HG02798 (cell line): ENCODE measurements around the gene SLC25A45.
A peak's percentile ranks its signal among the peaks of the same experiment; 100 is the strongest.
"Not testable (repeated sequence)": the region's sequence is repeated elsewhere in the genome, so short reads cannot be mapped to it uniquely, and the experiment has no call there.

Experiments used
- ATAC-seq: cut with Tn5 transposase; IDR thresholded peaks from one replicate; pipeline ENCODE4 v1.9.1; 2021; ENCODE audit warnings: mild to moderate bottlenecking; ENCODE audit not compliant: unreplicated experiment, poor library complexity

Gene SLC25A45

GRCh38 chr11:65421794-65422632, 39.6 kb upstream of the SLC25A45 start:
- peak; percentile 41 for ATAC-seq

DNA sequence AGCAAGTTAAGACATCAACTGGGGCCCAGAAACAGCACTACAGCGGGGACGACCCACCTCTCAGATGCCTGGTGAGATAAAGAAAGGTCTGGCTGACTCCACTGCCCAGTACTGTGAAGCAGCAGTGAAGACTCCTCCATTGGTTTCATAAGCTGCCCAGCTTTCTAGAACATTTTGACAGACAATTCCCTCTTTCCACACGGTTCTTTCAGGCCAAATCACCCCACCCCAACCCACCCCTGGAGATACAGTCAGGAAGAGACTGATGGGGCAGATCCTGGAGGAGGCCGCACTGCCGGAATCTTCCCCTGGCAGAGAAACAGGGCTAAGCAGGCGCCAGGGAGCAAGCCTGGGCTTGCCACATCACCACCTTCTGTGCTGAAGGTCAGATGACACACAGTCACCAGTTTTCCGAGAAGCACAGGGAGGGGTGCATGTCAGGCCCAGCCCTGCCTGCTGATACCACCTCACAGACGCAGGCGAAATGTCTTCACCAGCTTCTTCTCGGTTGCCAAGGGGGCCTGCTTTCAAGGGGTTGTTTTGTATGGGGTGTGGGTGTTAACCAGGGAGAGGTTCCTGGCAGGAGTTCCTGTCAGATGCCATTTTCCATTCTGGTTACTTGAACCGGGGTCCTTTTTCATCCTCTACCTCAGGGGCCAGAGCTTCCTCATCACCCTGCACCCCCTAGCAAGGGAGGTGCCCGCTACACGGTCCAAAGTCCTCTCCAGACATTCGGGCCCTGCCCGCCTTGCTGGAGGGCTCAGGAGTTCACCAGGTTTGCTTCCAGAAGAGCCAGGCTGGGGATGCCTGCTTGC, 38.7 kb upstream of the SLC25A45 start:
- no peak for ATAC-seq

DNA sequence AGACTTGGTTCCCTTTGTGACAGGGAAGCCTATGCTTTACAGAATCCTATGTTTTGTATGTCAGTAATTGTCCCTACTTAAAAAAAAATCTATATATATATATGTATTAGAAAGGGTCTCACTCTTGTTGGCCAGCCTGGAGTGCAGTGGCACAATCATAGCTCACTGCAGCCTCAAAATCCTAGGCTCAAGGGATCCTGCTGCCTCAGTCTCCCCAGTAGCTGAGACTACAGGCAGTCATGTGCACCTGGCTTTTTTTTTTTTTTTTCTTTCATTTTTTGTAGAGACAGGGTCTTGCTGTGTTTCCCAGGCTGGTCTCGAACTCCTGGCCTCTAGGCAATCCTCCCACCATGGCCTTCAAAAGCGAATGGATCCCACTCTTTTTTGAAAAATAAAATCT, 38.1 kb upstream of the SLC25A45 start:
- ATAC-seq, result no peak

DNA sequence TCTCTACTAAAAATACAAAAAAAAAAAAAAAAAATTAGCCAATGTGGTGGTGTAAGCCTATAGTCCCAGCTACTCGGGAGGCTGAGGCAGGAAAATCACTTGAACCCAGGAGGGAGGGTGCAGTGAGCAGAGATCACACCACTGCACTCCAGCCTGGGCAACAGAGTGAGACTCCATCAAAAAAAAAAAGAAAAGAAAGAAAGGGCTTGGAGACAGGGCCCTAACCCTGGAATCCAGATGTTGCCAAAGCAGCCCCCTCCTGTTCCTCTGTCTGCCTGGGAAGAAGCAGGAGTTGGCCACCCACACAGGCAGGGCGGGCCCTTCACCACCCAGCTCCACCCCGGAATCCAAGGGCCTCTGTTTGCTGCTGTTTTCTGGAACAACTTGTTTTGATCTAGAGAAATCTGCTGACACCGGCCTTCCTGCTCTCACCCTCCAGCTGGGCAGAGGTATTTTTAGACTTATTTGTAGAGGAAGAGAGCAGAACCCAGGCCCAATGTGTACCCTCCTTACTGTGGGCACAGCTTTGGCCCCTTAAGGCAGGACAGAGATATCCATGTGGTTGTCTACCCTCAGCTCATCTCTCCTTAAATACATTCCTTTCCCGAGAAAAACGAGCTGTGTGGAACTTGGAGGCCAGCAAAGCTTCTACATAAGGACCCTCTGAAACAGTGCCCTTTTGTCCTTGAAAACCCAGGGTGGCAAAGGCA, 37.5 kb upstream of the SLC25A45 start:
- no peak for ATAC-seq

DNA sequence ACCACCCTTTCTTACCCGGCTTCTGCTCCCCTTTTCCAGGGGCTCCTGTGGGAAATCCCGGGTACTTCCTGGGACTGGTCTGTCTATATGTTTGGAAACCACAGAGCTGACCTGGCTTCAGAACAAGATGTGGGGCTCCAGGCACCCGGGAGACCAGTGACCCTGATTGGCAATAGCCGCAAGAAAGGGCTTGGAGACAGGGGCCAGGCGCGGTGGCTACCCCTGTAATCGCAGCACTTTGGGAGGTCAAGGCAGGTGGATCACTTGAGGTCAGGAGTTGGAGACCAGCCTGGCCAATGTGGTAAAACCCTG, 37.0 kb upstream of the SLC25A45 start:
- no peak for ATAC-seq

GRCh38 chr11:65418681-65419459, 36.4 kb upstream of the SLC25A45 start:
- ATAC-seq, result peak; percentile 33

- ATAC-seq, result no peak
These were observed 35.9 kb upstream of the SLC25A45 start for GRCh38 chr11:65418431-65418680.

GRCh38 chr11:65417702-65418430, 35.4 kb upstream of the SLC25A45 start:
- ATAC-seq, result no peak

DNA sequence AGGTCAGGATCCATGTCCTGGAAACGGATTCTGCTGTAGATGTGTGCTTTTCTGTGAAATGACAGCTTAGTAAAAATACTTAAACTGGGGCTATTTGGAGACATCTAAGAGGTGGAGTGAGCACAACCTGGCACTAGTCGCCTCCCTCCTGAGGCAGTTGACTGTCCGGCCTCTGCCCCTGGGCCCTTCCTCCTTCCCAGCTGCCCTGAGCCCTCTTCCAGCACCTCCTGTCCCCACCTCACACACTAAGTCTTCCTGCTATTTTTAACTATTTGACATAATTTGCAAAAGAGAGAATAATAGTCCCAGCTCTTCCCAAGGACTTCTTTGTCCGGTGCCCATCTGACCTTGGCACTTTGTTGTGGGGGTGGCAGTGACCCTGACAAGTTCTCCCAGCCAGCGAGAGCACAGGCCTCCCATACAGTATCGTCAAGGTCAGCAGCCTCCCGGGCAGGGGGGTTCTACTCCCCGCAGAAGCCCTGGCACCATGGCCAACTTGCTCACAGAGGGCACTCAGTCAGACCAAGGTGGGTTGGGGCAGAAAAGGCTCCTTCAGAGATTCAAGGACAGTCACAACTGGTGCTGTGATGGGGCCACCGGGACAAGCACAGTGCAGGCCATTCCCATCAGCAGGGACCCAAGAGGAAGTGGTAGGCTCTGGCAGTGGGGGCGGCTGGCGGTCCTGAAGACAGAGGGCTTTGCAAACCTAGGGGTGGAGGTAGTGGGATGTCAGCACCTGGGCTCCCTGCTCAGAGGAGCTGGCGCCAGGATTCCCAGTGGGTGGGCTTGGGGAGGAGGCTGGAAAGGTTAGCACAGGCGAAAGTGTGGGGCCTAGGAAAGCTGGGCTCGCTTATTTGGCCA, 34.6 kb upstream of the SLC25A45 start:
- no peak for ATAC-seq

DNA sequence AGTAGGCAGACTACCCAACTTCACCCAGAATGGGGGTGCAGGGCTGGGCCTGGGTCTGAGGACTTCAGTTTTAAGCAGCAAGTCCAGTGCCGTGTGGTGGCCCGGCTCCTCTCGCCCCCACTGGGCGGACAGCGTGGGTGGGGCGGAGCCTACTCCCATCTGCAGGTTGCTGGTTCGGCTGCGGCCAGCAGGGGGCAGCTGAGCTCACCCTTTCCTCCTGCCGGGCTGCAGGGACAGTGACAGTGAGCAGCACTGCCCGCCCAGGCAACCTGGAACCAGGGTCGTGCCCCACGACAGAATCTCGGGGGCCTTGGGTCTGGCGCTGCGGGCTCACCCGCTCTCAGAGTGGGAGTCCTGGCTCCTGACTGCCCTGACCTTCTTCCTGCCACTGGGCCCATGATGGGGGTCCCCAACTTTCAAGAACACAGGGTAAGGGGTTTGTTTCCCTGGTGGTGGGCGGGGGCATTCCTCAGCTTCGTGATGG, 33.9 kb upstream of the SLC25A45 start:
- ATAC-seq, result peak; percentile 38

GRCh38 chr11:65415499-65416340, 33.3 kb upstream of the SLC25A45 start:
- no peak for ATAC-seq

GRCh38 chr11:65414776-65415498, 32.5 kb upstream of the SLC25A45 start:
- ATAC-seq, result no peak

GRCh38 chr11:65413077-65413664, 30.7 kb upstream of the SLC25A45 start:
- not testable (repeated sequence) for ATAC-seq

DNA sequence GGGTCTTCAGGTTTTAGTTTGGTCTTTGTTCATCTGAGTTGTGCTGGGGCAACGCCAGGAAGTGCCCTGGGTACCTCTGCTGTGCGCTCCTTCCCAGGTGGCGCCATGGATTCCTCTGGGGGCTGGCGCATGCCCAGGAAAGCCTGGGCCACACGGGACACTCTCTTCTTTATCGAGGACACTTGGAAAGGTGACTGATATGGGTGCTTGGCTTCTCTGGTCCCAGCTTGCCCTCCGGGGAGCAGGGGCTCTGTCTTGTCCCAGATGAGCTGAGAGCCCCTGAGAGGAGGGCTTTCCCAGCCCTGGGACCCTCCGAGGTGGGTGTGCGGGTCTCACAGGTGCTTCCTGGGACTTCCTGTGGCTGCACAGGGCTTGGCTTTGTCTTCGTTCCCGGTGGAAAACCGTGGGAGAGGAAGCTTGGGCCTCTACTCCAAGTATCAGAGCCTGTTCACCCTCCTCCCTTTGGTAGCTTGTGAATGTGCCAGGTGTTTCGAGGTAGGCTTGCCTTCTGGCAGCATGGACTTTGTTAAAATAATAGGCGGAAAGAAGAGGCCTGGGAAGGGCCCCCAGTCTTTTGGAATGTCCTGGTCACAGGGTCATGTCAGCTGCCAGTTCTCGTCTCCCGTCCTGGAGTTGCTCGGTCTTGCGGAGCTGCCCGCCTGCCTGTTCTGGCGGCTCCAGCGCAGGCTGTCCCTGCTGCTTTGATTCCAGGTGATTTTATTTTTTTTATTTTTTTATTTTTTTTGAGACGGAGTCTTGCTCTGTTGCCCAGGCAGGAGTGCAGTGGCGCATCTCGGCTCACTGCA, 30.0 kb upstream of the SLC25A45 start:
- ATAC-seq, result no peak

GRCh38 chr11:65411681-65412070, 29.2 kb upstream of the SLC25A45 start:
- no peak for ATAC-seq
